Loucy (cell line): ENCODE results near the gene ZIC2.

Source experiments
- EZH2phosphoT487 ChIP-seq: fragments of 200-600 bp; IDR thresholded peaks from 2 replicates; pipeline ENCODE4 v1.6.1; 2018; ENCODE audit warnings: antibody characterized with exemption, mild to moderate bottlenecking, moderate library complexity, borderline replicate concordance
- TF ChIP-seq, protein P1 (sequence below): fragments of 200-600 bp; sonication (generic); conservative IDR thresholded peaks from 2 replicates; pipeline ENCODE4 v1.5.1; 2014; ENCODE audit warnings: mild to moderate bottlenecking, antibody characterized with exemption, low read length

DNA sequence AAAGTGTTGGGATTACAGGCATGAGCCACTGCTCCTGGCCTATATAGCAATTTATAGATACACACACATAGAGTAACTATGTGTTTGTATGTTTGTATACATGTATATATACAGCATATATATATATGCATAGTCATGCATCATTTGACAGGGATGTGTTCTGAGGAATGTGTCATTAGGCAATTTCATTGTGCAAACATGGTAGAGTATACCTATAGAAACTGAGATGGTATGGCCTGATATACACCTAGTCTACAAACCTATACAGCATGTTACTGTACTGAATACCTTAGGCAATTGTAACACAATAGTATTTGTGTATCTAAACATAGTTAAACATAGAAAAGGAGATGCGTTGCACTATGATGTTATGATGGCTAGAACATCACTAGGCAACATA, 54.4 kb downstream of the ZIC2 start:
- TF ChIP-seq, protein P1, sequence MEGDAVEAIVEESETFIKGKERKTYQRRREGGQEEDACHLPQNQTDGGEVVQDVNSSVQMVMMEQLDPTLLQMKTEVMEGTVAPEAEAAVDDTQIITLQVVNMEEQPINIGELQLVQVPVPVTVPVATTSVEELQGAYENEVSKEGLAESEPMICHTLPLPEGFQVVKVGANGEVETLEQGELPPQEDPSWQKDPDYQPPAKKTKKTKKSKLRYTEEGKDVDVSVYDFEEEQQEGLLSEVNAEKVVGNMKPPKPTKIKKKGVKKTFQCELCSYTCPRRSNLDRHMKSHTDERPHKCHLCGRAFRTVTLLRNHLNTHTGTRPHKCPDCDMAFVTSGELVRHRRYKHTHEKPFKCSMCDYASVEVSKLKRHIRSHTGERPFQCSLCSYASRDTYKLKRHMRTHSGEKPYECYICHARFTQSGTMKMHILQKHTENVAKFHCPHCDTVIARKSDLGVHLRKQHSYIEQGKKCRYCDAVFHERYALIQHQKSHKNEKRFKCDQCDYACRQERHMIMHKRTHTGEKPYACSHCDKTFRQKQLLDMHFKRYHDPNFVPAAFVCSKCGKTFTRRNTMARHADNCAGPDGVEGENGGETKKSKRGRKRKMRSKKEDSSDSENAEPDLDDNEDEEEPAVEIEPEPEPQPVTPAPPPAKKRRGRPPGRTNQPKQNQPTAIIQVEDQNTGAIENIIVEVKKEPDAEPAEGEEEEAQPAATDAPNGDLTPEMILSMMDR = no peak
- no peak for TF ChIP-seq EZH2phosphoT487
